DND-41 (cell line): Measurements from ENCODE around the gene CBX1.
"Not testable (repeated sequence)": the region's sequence is repeated elsewhere in the genome, so short reads cannot be mapped to it uniquely, and the experiment has no call there.

ENCODE experiments used
- EZH2 ChIP-seq: IDR thresholded peaks from 3 replicates; pipeline ENCODE4 v1.6.1; 2012; ENCODE audit warnings: borderline replicate concordance, low read depth, mild to moderate bottlenecking, moderate library complexity, low read length, inconsistent platforms; ENCODE audit not compliant: severe bottlenecking
- TF ChIP-seq, protein P1 (sequence below): IDR thresholded peaks from 2 replicates; pipeline ENCODE4 v1.5.1; 2012; ENCODE audit warnings: borderline replicate concordance, low read length, moderate library complexity, mild to moderate bottlenecking; ENCODE audit not compliant: poor library complexity, severe bottlenecking; ENCODE audit errors: extremely low read depth

DNA sequence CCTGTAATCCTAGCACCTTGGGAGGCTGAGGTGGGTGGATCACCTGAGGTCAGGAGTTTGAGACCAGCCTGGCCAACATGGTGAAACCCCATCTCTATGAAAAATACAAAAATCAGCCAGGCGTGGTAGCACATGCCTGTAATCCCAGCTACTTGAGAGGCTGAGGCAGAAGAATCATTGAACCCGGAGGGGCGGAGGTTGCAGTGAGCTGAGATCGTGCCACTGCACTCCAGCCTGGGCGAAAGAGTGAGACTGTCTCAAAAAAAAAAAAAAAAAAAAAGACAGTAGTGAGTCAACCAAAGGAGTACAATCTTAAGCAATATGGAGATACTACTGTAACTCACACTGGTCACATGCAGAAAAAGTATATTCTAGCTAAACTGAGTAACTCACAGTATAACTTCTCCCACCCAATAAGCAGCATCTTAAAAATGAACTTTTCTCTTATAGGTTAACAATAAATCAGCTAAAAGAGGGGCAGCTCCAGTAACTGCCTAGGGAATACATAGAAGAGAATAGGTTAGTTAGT, 27.6 kb downstream of the CBX1 start:
- TF ChIP-seq, protein P1, sequence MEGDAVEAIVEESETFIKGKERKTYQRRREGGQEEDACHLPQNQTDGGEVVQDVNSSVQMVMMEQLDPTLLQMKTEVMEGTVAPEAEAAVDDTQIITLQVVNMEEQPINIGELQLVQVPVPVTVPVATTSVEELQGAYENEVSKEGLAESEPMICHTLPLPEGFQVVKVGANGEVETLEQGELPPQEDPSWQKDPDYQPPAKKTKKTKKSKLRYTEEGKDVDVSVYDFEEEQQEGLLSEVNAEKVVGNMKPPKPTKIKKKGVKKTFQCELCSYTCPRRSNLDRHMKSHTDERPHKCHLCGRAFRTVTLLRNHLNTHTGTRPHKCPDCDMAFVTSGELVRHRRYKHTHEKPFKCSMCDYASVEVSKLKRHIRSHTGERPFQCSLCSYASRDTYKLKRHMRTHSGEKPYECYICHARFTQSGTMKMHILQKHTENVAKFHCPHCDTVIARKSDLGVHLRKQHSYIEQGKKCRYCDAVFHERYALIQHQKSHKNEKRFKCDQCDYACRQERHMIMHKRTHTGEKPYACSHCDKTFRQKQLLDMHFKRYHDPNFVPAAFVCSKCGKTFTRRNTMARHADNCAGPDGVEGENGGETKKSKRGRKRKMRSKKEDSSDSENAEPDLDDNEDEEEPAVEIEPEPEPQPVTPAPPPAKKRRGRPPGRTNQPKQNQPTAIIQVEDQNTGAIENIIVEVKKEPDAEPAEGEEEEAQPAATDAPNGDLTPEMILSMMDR = not testable (repeated sequence)
- not testable (repeated sequence) for TF ChIP-seq EZH2
